ENCODE measurements around the gene STAT6.

GRCh38 chr12:57129889-57130288, 18.7 kb upstream of the STAT6 start:
- TF ChIP-seq EP300 (IDR thresholded peaks at IDR 0.05) (no peak), POLR2AphosphoS5 (IDR thresholded peaks at IDR 0.05) (peak in 3 of 4 donors; percentile 18 to 37 (median 23)), CTCF (IDR thresholded peaks at IDR 0.05) (no peak), POLR2A (IDR thresholded peaks at IDR 0.05) (no peak)
